ENCODE measurements around the gene FANCG.
A peak's percentile ranks its signal among the peaks of the same experiment; 100 is the strongest.

FANCG gene

GRCh38 chr9:35114113-35114839 is 34.5 kb upstream of the FANCG start:
- peak overlapping the region; percentile 90 for H3K4me3 ChIP-seq (ENCODE audit: low read depth, low read length)
- no peak for TF ChIP-seq CTCF (conservative IDR thresholded peaks at IDR 0.05; ENCODE audit: low read depth, low read length)
- peak; percentile 98 for DNase-seq (ENCODE audit: low read depth)

DNA sequence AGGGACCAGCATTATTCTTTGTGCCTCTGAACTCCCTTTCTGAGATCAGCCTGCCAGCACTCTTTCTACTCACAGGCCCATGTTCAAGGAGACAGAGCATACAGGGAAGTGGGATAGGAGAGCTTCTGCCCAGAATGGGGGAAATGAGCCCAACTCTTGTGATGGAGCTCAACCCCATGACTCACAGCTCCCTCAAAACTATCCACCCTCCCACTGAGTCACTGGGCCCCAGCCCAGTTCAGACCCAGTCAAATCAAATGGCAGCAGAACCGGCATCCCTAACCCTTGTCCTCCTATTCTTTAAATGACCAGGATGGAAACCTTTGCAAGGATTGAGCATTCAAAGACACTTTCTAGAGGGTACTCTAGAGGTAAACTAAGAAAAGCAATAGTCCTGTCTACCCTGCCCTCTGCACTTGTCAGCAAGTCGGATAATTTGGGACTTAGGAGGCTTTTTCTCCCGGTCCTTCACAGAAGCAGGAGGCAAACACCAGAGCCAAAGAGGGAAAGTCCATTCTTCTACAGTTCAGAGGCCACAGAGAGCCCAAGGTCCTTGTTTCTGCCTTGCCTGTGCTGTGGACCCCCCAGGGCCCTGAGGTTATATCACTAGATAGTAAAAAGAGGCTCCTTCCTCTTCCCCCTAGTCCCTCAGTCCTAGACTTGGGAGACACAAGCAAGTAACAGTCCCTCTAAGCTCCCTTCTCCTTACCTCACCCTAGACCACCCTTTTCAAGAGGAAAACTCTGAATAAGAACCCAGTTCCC is 32.7 kb upstream of the FANCG start:
- H3K4me3 ChIP-seq (ENCODE audit: low read depth, low read length) = peak overlapping the region; percentile 48
- DNase-seq (ENCODE audit: low read depth) = peak; percentile 62
- TF ChIP-seq CTCF (conservative IDR thresholded peaks at IDR 0.05; ENCODE audit: low read depth, low read length) = no peak

DNA sequence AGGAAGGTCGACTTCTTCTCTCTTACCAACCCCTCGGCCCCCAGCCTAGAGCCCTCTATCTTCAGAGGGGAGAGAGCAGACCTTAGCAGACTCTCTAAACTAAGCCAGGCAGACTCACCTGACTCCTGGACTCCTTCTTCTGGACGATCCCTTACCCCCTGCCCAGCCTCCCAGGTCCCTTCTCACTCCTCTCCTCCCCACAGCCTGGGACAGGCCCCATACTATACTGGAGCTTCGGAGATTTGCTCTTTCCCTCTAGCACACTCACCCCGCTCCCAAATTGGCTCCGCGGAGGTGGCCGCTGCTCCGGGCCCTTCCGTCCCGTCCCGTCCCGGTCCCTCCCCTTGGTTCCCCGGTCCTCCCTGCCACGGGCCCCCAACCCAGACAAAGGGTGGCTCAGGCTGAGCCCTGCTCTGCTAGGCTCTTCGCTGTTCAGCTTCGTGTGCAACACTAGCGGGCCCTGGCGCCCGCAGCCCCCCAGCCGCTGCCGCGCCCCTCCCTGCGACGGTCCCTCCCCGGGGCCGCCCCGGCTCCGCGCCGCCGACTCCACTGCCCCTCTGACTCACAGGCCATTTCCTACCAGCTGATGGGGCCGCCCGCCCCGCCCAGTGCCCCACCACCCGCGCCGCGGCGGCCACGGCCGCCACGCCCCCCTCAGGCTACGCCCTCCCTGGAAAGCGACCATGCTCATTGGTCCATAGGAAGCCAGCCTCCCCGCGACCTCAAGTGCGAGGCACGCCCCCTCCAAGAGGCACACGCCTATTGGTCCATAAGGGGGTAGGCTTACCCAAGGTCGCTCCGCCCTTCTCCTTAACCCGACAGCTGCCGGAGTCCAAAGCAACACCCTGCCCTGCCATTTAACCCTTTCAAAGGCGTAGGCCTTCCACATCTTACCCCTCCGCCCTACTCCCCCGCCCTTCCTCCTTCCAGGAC is 31.5 kb upstream of the FANCG start:
- peak overlapping the region; percentile 88 for H3K4me3 ChIP-seq (ENCODE audit: low read depth, low read length)
- peak; percentile 99 for DNase-seq (ENCODE audit: low read depth)
- TF ChIP-seq CTCF (conservative IDR thresholded peaks at IDR 0.05; ENCODE audit: low read depth, low read length) = no peak

DNA sequence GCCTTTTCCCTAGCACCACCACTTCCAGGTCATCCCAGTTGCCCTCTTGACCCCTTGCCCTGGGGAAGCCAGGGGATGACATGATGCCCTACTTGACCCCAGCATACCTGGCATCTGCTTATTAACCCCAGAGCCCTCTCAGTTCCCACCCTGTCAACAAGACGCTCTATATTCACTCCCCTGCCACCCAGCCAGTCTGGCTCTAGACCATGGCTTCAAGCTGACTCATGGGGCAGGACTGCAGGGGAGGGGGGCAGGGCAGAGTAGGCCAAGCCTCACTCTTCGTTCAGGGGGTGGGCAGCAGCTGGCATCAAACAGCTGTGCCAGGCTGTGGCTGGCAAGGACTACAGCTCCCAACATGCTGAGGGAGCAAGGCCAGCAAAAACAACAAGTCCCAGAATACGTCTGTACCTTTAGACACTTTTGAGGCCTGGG is 30.6 kb upstream of the FANCG start:
- peak; percentile 56 for DNase-seq (ENCODE audit: low read depth)
- TF ChIP-seq CTCF (conservative IDR thresholded peaks at IDR 0.05; ENCODE audit: low read depth, low read length) = no peak
- H3K4me3 ChIP-seq (ENCODE audit: low read depth, low read length) = peak overlapping the region; percentile 88

GRCh38 chr9:35108946-35109575 is 29.3 kb upstream of the FANCG start:
- no peak for DNase-seq (ENCODE audit: low read depth)
- TF ChIP-seq CTCF (conservative IDR thresholded peaks at IDR 0.05; ENCODE audit: low read depth, low read length) = no peak
- H3K4me3 ChIP-seq (ENCODE audit: low read depth, low read length) = no peak overlapping the region

DNA sequence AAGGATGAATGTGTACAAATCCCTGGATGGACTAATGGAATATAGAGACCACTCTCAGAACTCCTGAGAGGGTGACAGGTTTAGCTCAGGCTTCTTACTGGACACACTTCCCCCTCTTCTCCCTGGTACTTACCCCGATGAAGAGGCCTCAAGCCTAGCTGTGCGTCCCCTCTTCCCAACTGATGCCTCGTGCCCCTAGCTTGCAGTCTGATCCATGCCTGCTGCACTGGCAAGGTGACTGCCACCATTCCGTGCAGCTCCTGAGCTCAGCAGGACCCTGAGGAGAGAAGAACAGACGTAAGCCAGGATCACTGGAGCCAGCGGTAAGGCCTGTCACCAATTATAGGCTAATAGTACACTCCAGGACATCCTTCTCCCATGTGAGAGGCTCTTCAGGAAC is 28.7 kb upstream of the FANCG start:
- DNase-seq (ENCODE audit: low read depth) = no peak
- TF ChIP-seq CTCF (conservative IDR thresholded peaks at IDR 0.05; ENCODE audit: low read depth, low read length) = no peak
- H3K4me3 ChIP-seq (ENCODE audit: low read depth, low read length) = no peak overlapping the region
